HepG2 (cell line): ENCODE data around the gene ONECUT1. TPM values are rescaled to one million over a fixed set of nuclear protein-coding genes. Genes with fewer than 3 reads are reported as not detected.

ENCODE experiments used
- ESRRA ChIP-seq: sonication (generic); formaldehyde crosslinking; IDR thresholded peaks from 2 replicates; pipeline ENCODE4 v1.5.1; 2020; ENCODE audit warnings: mild to moderate bottlenecking, low read depth, missing genetic modification reagents
- FOXC1 ChIP-seq: sonication (generic); formaldehyde crosslinking; IDR thresholded peaks from 2 replicates; pipeline ENCODE4 v1.8.0; 2022; ENCODE audit warnings: mild to moderate bottlenecking, missing genetic modification reagents, borderline replicate concordance
- GMEB1 ChIP-seq: sonication (generic); formaldehyde crosslinking; IDR thresholded peaks from 2 replicates; pipeline ENCODE4 v1.5.1; 2020; ENCODE audit warnings: missing genetic modification reagents, mild to moderate bottlenecking, borderline replicate concordance
- HNF4A ChIP-seq: sonication (generic); formaldehyde crosslinking; IDR thresholded peaks from 2 replicates; pipeline ENCODE4 v1.4.0; 2020; ENCODE audit warnings: missing genetic modification reagents
- HNF4G ChIP-seq, 2 experiments: sonication (generic) in 1 of 2; formaldehyde crosslinking in 1 of 2; IDR thresholded peaks; 2 replicates each; pipeline versions ENCODE4 v1.4.0 to v1.6.1; 2011 to 2020; ENCODE audit warnings: borderline replicate concordance in 2 of 2, low read depth in 2 of 2, mild to moderate bottlenecking in 2 of 2, low read length in 1 of 2, missing genetic modification reagents in 1 of 2, moderate library complexity in 1 of 2
- MTA3 ChIP-seq: sonication (generic); formaldehyde crosslinking; IDR thresholded peaks from 2 replicates; pipeline ENCODE4 v1.4.0; 2020; ENCODE audit warnings: missing genetic modification reagents
- TARDBP ChIP-seq: sonication (generic); formaldehyde crosslinking; IDR thresholded peaks from 2 replicates; pipeline ENCODE4 v1.8.0; 2022; ENCODE audit warnings: mild to moderate bottlenecking, missing genetic modification reagents
- ZBTB3 ChIP-seq: sonication (generic); formaldehyde crosslinking; IDR thresholded peaks from 2 replicates; pipeline ENCODE4 v1.4.0; 2020; ENCODE audit warnings: low read depth, mild to moderate bottlenecking, moderate library complexity, missing genetic modification reagents, borderline replicate concordance
- ZHX1 ChIP-seq: sonication (generic); formaldehyde crosslinking; IDR thresholded peaks from 2 replicates; pipeline ENCODE4 v1.8.1; 2022; ENCODE audit warnings: low read depth, mild to moderate bottlenecking, missing genetic modification reagents
- ZMAT3 ChIP-seq: sonication (generic); formaldehyde crosslinking; conservative IDR thresholded peaks from 2 replicates; pipeline ENCODE4 v1.7.0; 2021; ENCODE audit warnings: missing genetic modification reagents
- ZNF281 ChIP-seq: sonication (generic); formaldehyde crosslinking; IDR thresholded peaks from 2 replicates; pipeline ENCODE4 v1.4.0; 2020; ENCODE audit warnings: missing genetic modification reagents, borderline replicate concordance
- ZNF331 ChIP-seq: sonication (generic); formaldehyde crosslinking; IDR thresholded peaks from 2 replicates; pipeline ENCODE4 v1.4.0; 2020; ENCODE audit warnings: missing genetic modification reagents
- ZNF609 ChIP-seq: sonication (generic); formaldehyde crosslinking; IDR thresholded peaks from 2 replicates; pipeline ENCODE4 v1.4.0; 2020; ENCODE audit warnings: mild to moderate bottlenecking, missing genetic modification reagents, borderline replicate concordance
- polyA plus RNA-seq, 8 experiments: library from polyadenylated mRNA; depleted of rRNA in 3 of 8; stranded (reverse) in 7 of 8; unstranded in 1 of 8; fragments of >200 nt; fragmentation: Illumina TruSeq in 4 of 8; extraction: Trizol in 4 of 8; gene quantifications; 2 replicates each; pipeline versions ENCODE4 v1.2.1 to v1.2.3, GENCODE V29; 2011 to 2016; ENCODE audit warnings: low read depth in 4 of 8, missing spikeins in 1 of 8, mixed read lengths in 1 of 8; ENCODE audit not compliant: insufficient read depth in 1 of 8
- total RNA-seq, 5 experiments: library from RNA; depleted of rRNA; stranded (reverse); fragments of >200 nt; fragmentation: Illumina TruSeq; extraction: Trizol; gene quantifications; 2 replicates each; pipeline ENCODE4 v1.2.3, GENCODE V29; 2016; ENCODE audit warnings: low read depth in 1 of 5

The ONECUT1 gene
- total and polyA plus RNA-seq, 2 of the 13 experiments (the other 11 are each of a cell fraction or from before 2014, with no cell fraction given): 3.5 to 9.1 TPM

GRCh38 chr15:52786436-52787122 is 3.6 kb downstream of the ONECUT1 start (continued):
- TF ChIP-seq ZNF609 (CRISPR knock-in tag) (peak; percentile 76), ZBTB3 (CRISPR knock-in tag) (no peak), TARDBP (CRISPR knock-in tag) (peak; percentile 60; the same call in 1 of the 2 replicates), HNF4G (IDR thresholded peaks at IDR 0.05; ENCODE audit: borderline replicate concordance, low read depth, low read length) (peak; percentile 68; the same call in 1 of the 2 replicates), HNF4G (CRISPR knock-in tag; IDR thresholded peaks at IDR 0.05; ENCODE audit: borderline replicate concordance, low read depth) (peak; percentile 75), ZNF331 (CRISPR knock-in tag) (no peak), ZMAT3 (CRISPR knock-in tag) (0 out of 2 replicates have a peak, but pooled peaks have one; percentile 15), MTA3 (CRISPR knock-in tag) (no peak), ESRRA (CRISPR knock-in tag) (peak; percentile 50; the same call in 1 of the 2 replicates), ZNF281 (CRISPR knock-in tag) (peak; percentile 82; the same call in 1 of the 2 replicates), HNF4A (peak; percentile 76), FOXC1 (CRISPR knock-in tag) (peak; percentile 33; the same call in 1 of the 2 replicates), ZHX1 (0 out of 2 replicates have a peak, but pooled peaks have one; percentile 30), GMEB1 (0 out of 2 replicates have a peak, but pooled peaks have one; percentile 27)
